Uterus (tissue), 2 donors: ENCODE data around the gene BAHCC1.
A peak's percentile ranks its signal among the peaks of the same experiment; 100 is the strongest.

ENCODE experiments used
- POLR2A ChIP-seq, 2 donors: fragments of 450-650 bp; IDR thresholded peaks; one replicate each; pipeline ENCODE4 v1.6.1; 2016; ENCODE audit warnings: antibody characterized with exemption in 2 of 2, mild to moderate bottlenecking in 1 of 2, moderate library complexity in 1 of 2
- TF ChIP-seq, protein P1 (sequence below), 4 experiments: fragments of 200-600 bp in 2 of 4; fragments of 450-650 bp in 2 of 4; sonication (generic) in 2 of 4; IDR thresholded peaks; one replicate each; pipeline ENCODE4 v1.5.1; 2016 to 2019; ENCODE audit warnings: antibody characterized with exemption in 4 of 4, mild to moderate bottlenecking in 2 of 4, moderate library complexity in 1 of 4

- TF ChIP-seq POLR2A (IDR thresholded peaks at IDR 0.05) = peak in 1 of 2 donors; percentile 7
- TF ChIP-seq, protein P1, sequence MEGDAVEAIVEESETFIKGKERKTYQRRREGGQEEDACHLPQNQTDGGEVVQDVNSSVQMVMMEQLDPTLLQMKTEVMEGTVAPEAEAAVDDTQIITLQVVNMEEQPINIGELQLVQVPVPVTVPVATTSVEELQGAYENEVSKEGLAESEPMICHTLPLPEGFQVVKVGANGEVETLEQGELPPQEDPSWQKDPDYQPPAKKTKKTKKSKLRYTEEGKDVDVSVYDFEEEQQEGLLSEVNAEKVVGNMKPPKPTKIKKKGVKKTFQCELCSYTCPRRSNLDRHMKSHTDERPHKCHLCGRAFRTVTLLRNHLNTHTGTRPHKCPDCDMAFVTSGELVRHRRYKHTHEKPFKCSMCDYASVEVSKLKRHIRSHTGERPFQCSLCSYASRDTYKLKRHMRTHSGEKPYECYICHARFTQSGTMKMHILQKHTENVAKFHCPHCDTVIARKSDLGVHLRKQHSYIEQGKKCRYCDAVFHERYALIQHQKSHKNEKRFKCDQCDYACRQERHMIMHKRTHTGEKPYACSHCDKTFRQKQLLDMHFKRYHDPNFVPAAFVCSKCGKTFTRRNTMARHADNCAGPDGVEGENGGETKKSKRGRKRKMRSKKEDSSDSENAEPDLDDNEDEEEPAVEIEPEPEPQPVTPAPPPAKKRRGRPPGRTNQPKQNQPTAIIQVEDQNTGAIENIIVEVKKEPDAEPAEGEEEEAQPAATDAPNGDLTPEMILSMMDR (IDR thresholded peaks at IDR 0.05) = no peak
These were observed 29.4 kb upstream of the BAHCC1 start for GRCh38 chr17:81365601-81366585.
